Measurements from ENCODE around the gene DNASE2B.

The DNASE2B gene

DNA sequence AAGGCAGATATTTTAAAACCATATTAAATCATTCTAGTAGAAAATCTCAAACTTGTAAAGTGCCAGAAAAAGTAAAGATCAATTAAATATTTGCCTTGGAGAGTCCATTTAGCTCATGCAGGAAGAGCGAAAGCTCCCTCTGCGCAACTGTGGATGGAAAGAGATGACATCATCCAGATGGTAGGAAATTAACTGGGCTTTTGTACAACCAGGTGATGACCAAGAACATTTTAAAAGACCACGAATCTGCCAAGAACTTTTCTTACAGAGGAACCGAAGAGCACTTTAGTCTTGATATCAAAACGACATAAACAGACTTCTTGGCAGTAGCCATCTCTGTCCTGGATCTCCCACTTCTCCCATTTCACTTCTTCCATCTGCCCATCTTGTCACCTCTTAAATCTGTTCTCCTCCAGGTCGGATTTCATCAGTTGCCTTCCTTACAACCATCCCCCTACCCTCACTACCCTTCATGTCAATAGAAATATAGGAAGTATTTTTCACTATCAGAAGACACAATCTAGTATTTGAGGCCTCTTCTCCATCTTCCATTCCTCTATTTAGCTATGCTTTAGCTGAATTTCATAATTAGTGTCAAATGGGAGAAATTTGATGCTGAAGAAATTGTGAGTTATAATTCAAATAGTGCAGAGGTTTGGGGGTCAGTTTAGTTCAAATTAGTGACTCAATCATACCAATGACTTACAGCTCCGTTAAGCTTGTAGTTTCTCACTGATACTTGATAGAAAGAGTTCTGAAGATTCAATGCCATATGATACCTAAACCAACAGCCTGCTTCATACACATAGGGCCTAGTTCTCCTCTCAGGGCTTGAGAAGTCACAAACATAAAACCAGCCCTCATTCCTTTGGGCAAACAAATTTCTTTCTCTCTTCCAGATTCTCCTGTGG, 22.0 kb upstream of the DNASE2B start:
- H3K27me3 ChIP-seq (ENCODE audit: control insufficient read depth, insufficient read depth, low read length) = no peaks in the 10 kb centered on the region
- no peak overlapping the region for H2AFZ ChIP-seq
- no peaks in the 10 kb centered on the region for H3K9me3 ChIP-seq (ENCODE audit: control insufficient read depth, low read length)
- no peaks in the 10 kb centered on the region for H3K4me1 ChIP-seq
- no peak overlapping the region for H3K4me2 ChIP-seq (ENCODE audit: low read length)
- TF ChIP-seq CTCF (IDR thresholded peaks at IDR 0.05) = no peak
- H3K27ac ChIP-seq = no peak overlapping the region
- H3K4me3 ChIP-seq (ENCODE audit: low read depth, low read length) = no peak overlapping the region
- H3K36me3 ChIP-seq (ENCODE audit: control insufficient read depth, insufficient read depth, low read length) = no peaks in the 10 kb centered on the region
- no peaks in the 10 kb centered on the region for H3K79me2 ChIP-seq
- no peak overlapping the region for H3K9ac ChIP-seq

GRCh38 chr1:84377480-84378095, 20.7 kb upstream of the DNASE2B start:
- H3K9ac ChIP-seq = no peak overlapping the region
- no peak for TF ChIP-seq CTCF (IDR thresholded peaks at IDR 0.05)
- no peaks in the 10 kb centered on the region for H3K79me2 ChIP-seq
- no peak overlapping the region for H3K4me3 ChIP-seq (ENCODE audit: low read depth, low read length)
- H3K4me2 ChIP-seq (ENCODE audit: low read length) = no peak overlapping the region
- H3K4me1 ChIP-seq = no peaks in the 10 kb centered on the region
- no peak overlapping the region for H2AFZ ChIP-seq
- H3K36me3 ChIP-seq (ENCODE audit: control insufficient read depth, insufficient read depth, low read length) = no peaks in the 10 kb centered on the region
- no peaks in the 10 kb centered on the region for H3K9me3 ChIP-seq (ENCODE audit: control insufficient read depth, low read length)
- no peaks in the 10 kb centered on the region for H3K27me3 ChIP-seq (ENCODE audit: control insufficient read depth, insufficient read depth, low read length)
- H3K27ac ChIP-seq = no peak overlapping the region

GRCh38 chr1:84379138-84379916, 19.0 kb upstream of the DNASE2B start:
- H3K9me3 ChIP-seq (ENCODE audit: control insufficient read depth, low read length) = no peaks in the 10 kb centered on the region
- TF ChIP-seq CTCF (IDR thresholded peaks at IDR 0.05) = no peak
- no peaks in the 10 kb centered on the region for H3K4me1 ChIP-seq
- H3K27me3 ChIP-seq (ENCODE audit: control insufficient read depth, insufficient read depth, low read length) = no peaks in the 10 kb centered on the region
- H2AFZ ChIP-seq = no peak overlapping the region
- no peaks in the 10 kb centered on the region for H3K79me2 ChIP-seq
- no peaks in the 10 kb centered on the region for H3K36me3 ChIP-seq (ENCODE audit: control insufficient read depth, insufficient read depth, low read length)
- H3K9ac ChIP-seq = no peak overlapping the region
- no peak overlapping the region for H3K4me3 ChIP-seq (ENCODE audit: low read depth, low read length)
- H3K4me2 ChIP-seq (ENCODE audit: low read length) = no peak overlapping the region
- no peak overlapping the region for H3K27ac ChIP-seq

DNA sequence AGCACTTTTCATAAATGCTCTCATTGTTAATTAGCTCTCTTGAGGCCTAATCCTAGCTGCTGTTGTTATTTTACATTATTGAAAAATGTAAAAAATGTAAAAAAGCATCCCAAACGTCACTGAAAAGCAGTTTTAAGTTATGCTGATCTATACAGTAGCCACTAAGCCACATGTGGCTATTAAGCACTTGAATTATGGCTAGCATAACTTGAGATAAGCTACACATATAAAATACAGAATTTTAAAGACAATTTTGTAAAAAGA, 18.4 kb upstream of the DNASE2B start:
- Histone ChIP-seq H3K9ac (no peak overlapping the region), H3K27ac (no peak overlapping the region), H3K79me2 (no peaks in the 10 kb centered on the region), H3K4me1 (no peaks in the 10 kb centered on the region), H3K36me3 (ENCODE audit: control insufficient read depth, insufficient read depth, low read length) (no peaks in the 10 kb centered on the region), H3K4me3 (ENCODE audit: low read depth, low read length) (no peak overlapping the region), H3K4me2 (ENCODE audit: low read length) (no peak overlapping the region), H3K9me3 (ENCODE audit: control insufficient read depth, low read length) (no peaks in the 10 kb centered on the region), H2AFZ (no peak overlapping the region), H3K27me3 (ENCODE audit: control insufficient read depth, insufficient read depth, low read length) (no peaks in the 10 kb centered on the region)
- TF ChIP-seq CTCF (IDR thresholded peaks at IDR 0.05) = no peak
